H1 (cell line): ENCODE measurements around the gene TBC1D9. TPM values are rescaled to one million over a fixed set of nuclear protein-coding genes. Genes with fewer than 3 reads are reported as not detected.

Experiments used
- CHD7 ChIP-seq: fragments of 300-600 bp; sonication (generic); IDR thresholded peaks from 2 replicates; pipeline ENCODE4 v1.7.1; 2012; ENCODE audit warnings: low read length, moderate library complexity, mild to moderate bottlenecking, inconsistent platforms; ENCODE audit not compliant: insufficient replicate concordance
- CREB1 ChIP-seq: IDR thresholded peaks from 2 replicates; pipeline ENCODE4 v1.6.1; 2012; ENCODE audit warnings: inconsistent platforms
- PHF8 ChIP-seq: fragments of 200-600 bp; sonication (generic); conservative IDR thresholded peaks from 2 replicates; pipeline ENCODE4 v1.7.1; 2012; ENCODE audit warnings: low read depth, mild to moderate bottlenecking, inconsistent platforms, low read length, moderate library complexity
- RBBP5 ChIP-seq: IDR thresholded peaks from 2 replicates; pipeline ENCODE4 v1.7.1; 2012; ENCODE audit warnings: low read depth, mild to moderate bottlenecking, inconsistent platforms, low read length, moderate library complexity, borderline replicate concordance
- RXRA ChIP-seq: IDR thresholded peaks from 2 replicates; pipeline ENCODE4 v1.6.1; 2011; ENCODE audit warnings: low read depth, mild to moderate bottlenecking, low read length, moderate library complexity; ENCODE audit not compliant: insufficient read depth
- polyA plus RNA-seq, 7 experiments: library from polyadenylated mRNA; depleted of rRNA in 3 of 7; stranded (reverse) in 5 of 7; unstranded in 2 of 7; fragments of >200 nt in 5 of 7; fragments of 200-250 nt in 2 of 7; gene quantifications; 1 replicate in 5 of 7; 2 replicates in 1 of 7; 4 replicates in 1 of 7; pipeline versions ENCODE4 v1.2.1 to v1.2.3, GENCODE V29; 2011 to 2013; ENCODE audit warnings: missing spikeins in 2 of 7, mixed read lengths in 2 of 7
- total RNA-seq: library from RNA; stranded (reverse); fragmentation: NEBNext Ultra II Directional; extraction: Animal tissue kit (Norgen Biotek cat#: 25700); gene quantifications from 2 replicates; pipeline ENCODE4 v1.2.1, GENCODE V29; 2021
- TF ChIP-seq, protein P1 (sequence below): IDR thresholded peaks from 2 replicates; pipeline ENCODE4 v1.6.1; 2012; ENCODE audit warnings: low read length, inconsistent platforms

TBC1D9 gene
- total and polyA plus RNA-seq, 2 of the 8 experiments (the other 6 are each of a cell fraction or from before 2014, with no cell fraction given): 0.94 to 1.0 TPM

- TF ChIP-seq CHD7 (no peak), RXRA (no peak), RBBP5 (no peak), PHF8 (no peak), CREB1 (no peak)
- TF ChIP-seq, protein P1, sequence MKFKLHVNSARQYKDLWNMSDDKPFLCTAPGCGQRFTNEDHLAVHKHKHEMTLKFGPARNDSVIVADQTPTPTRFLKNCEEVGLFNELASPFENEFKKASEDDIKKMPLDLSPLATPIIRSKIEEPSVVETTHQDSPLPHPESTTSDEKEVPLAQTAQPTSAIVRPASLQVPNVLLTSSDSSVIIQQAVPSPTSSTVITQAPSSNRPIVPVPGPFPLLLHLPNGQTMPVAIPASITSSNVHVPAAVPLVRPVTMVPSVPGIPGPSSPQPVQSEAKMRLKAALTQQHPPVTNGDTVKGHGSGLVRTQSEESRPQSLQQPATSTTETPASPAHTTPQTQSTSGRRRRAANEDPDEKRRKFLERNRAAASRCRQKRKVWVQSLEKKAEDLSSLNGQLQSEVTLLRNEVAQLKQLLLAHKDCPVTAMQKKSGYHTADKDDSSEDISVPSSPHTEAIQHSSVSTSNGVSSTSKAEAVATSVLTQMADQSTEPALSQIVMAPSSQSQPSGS: no peak
These were observed 107.4 kb downstream of the TBC1D9 start (continued) for GRCh38 chr4:140648716-140649308.
